Measurements from ENCODE around the gene FOXP3. TPM values are rescaled to one million over a fixed set of nuclear protein-coding genes. Genes with fewer than 3 reads are reported as not detected.

Gene FOXP3
- total and polyA plus RNA-seq, 2 experiments from 2014 or later = 0.11 to 0.28 TPM

DNA sequence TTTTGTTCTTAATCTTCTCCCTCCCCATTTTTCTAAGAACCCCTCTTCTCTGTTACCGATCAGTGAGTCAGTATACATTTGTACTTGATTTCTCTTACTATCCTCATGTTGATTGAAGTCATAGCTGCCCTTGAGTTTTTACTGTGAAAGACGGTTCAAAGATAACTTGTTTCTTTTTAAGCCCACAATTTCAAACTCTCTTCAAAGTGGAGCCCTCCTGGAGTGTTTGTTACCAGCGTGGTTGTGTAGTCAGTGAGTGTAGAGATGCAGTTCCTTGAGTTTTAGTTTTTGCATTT lies 13.0 kb upstream of the FOXP3 start:
- ATAC-seq = no peak
- Histone ChIP-seq H3K36me3 (ENCODE audit: insufficient read depth) (no peaks in the 10 kb centered on the region), H3K27ac (ENCODE audit: low read depth) (no peak overlapping the region)

More for the DNA sequence above, 13.0 kb upstream of the FOXP3 start:
- DNase-seq (ENCODE audit: low spot score) = no peak
- Mint-ChIP-seq H3K4me1 (peaks cover 29% of the 10 kb centered on the region), H3K27me3 (ENCODE audit: insufficient read depth, low read depth, poor library complexity) (peaks cover 9% of the 10 kb centered on the region), H3K36me3 (ENCODE audit: low read depth) (peaks cover 11% of the 10 kb centered on the region; the same call in 2 of the 3 replicates), H3K9me3 (no peaks in the 10 kb centered on the region), H3K4me3 (no peak overlapping the region), H3K27ac (no peak overlapping the region; the same call in 1 of the 2 replicates)
- peaks cover 9% of the 10 kb centered on the region for H3K79me2 ChIP-seq (replicated peaks; ENCODE audit: insufficient read depth)
- TF ChIP-seq, protein P1, sequence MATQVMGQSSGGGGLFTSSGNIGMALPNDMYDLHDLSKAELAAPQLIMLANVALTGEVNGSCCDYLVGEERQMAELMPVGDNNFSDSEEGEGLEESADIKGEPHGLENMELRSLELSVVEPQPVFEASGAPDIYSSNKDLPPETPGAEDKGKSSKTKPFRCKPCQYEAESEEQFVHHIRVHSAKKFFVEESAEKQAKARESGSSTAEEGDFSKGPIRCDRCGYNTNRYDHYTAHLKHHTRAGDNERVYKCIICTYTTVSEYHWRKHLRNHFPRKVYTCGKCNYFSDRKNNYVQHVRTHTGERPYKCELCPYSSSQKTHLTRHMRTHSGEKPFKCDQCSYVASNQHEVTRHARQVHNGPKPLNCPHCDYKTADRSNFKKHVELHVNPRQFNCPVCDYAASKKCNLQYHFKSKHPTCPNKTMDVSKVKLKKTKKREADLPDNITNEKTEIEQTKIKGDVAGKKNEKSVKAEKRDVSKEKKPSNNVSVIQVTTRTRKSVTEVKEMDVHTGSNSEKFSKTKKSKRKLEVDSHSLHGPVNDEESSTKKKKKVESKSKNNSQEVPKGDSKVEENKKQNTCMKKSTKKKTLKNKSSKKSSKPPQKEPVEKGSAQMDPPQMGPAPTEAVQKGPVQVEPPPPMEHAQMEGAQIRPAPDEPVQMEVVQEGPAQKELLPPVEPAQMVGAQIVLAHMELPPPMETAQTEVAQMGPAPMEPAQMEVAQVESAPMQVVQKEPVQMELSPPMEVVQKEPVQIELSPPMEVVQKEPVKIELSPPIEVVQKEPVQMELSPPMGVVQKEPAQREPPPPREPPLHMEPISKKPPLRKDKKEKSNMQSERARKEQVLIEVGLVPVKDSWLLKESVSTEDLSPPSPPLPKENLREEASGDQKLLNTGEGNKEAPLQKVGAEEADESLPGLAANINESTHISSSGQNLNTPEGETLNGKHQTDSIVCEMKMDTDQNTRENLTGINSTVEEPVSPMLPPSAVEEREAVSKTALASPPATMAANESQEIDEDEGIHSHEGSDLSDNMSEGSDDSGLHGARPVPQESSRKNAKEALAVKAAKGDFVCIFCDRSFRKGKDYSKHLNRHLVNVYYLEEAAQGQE (IDR thresholded peaks at IDR 0.05; ENCODE audit: unreplicated experiment) = no peak
- TF ChIP-seq CTCF (conservative IDR thresholded peaks at IDR 0.05; ENCODE audit: low read depth in 2 of 2) (no peak), STAT1 (IDR thresholded peaks at IDR 0.05; ENCODE audit: unreplicated experiment) (no peak), ZNF462 (CRISPR knock-in tag; IDR thresholded peaks at IDR 0.05) (no peak), JUNB (IDR thresholded peaks at IDR 0.05; ENCODE audit: unreplicated experiment) (no peak), POLR2AphosphoS5 (IDR thresholded peaks at IDR 0.05; ENCODE audit: low read depth) (no peak), NANOG (IDR thresholded peaks at IDR 0.05; ENCODE audit: borderline replicate concordance) (no peak), EZH2 (IDR thresholded peaks at IDR 0.05; ENCODE audit: low read depth, unreplicated experiment) (no peak), ETS1 (IDR thresholded peaks at IDR 0.05) (no peak), ZNF114 (CRISPR knock-in tag; IDR thresholded peaks at IDR 0.05) (no peak), EZH2phosphoT487 (IDR thresholded peaks at IDR 0.05; ENCODE audit: unreplicated experiment) (no peak), ZNF331 (CRISPR knock-in tag; IDR thresholded peaks at IDR 0.05; ENCODE audit: low read depth) (no peak), CREB1 (CRISPR knock-in tag; IDR thresholded peaks at IDR 0.05; ENCODE audit: low read depth) (no peak)
- H3K4me3 ChIP-seq = no peak overlapping the region
- no peak overlapping the region for H3K4me2 ChIP-seq
- no peak overlapping the region for H2AFZ ChIP-seq
- H3K9me2 ChIP-seq (ENCODE audit: insufficient read depth) = no peaks in the 10 kb centered on the region
- no peaks in the 10 kb centered on the region; the same call in 1 of the 2 replicates for H4K20me1 ChIP-seq (replicated peaks; ENCODE audit: insufficient read depth)
- no peaks in the 10 kb centered on the region for H3F3A ChIP-seq (replicated peaks; ENCODE audit: low read depth)
- no peaks in the 10 kb centered on the region for H3K27me3 ChIP-seq (ENCODE audit: insufficient read depth)
- no peaks in the 10 kb centered on the region for H3K4me1 ChIP-seq (ENCODE audit: insufficient read depth)
